Measurements from ENCODE around the gene TNFRSF9. TPM values are rescaled to one million over a fixed set of nuclear protein-coding genes. Genes with fewer than 3 reads are reported as not detected.
"Not testable (repeated sequence)": the region's sequence is repeated elsewhere in the genome, so short reads cannot be mapped to it uniquely, and the experiment has no call there.

TNFRSF9 gene
- total RNA-seq, 2 donors from 2014 or later, result 22.2 to 40.8 TPM

GRCh38 chr1:7943251-7943650, 2.6 kb upstream of the TNFRSF9 start:
- no peaks in the 10 kb centered on the region for H3K9me3 Mint-ChIP-seq
- no peak for ATAC-seq (replicated peaks)
- H3K27ac Mint-ChIP-seq, result peak overlapping the region; percentile 77
- peaks cover 34% of the 10 kb centered on the region for H3K4me1 Mint-ChIP-seq
- peak overlapping the region; percentile 82 for H3K4me3 Mint-ChIP-seq
- H3K27me3 Mint-ChIP-seq, result peaks cover 3% of the 10 kb centered on the region
- H3K36me3 Mint-ChIP-seq (ENCODE audit: low read depth), result peaks cover 16% of the 10 kb centered on the region

GRCh38 chr1:7942214-7942921, 1.7 kb upstream of the TNFRSF9 start:
- peaks cover 36% of the 10 kb centered on the region for H3K4me1 Mint-ChIP-seq
- H3K4me3 Mint-ChIP-seq, result peak overlapping the region; percentile 82
- peaks cover 25% of the 10 kb centered on the region for H3K36me3 Mint-ChIP-seq (ENCODE audit: low read depth)
- H3K27me3 Mint-ChIP-seq, result peaks cover 3% of the 10 kb centered on the region
- ATAC-seq (replicated peaks), result peak; percentile 20
- peak overlapping the region; percentile 77 for H3K27ac Mint-ChIP-seq
- no peaks in the 10 kb centered on the region for H3K9me3 Mint-ChIP-seq

GRCh38 chr1:7941437-7941793, 776 bp upstream of the TNFRSF9 start:
- peaks cover 34% of the 10 kb centered on the region for H3K36me3 Mint-ChIP-seq (ENCODE audit: low read depth)
- peaks cover 3% of the 10 kb centered on the region for H3K27me3 Mint-ChIP-seq
- ATAC-seq (replicated peaks), result no peak
- peak overlapping the region; percentile 77 for H3K27ac Mint-ChIP-seq
- H3K4me1 Mint-ChIP-seq, result peaks cover 36% of the 10 kb centered on the region
- H3K9me3 Mint-ChIP-seq, result no peaks in the 10 kb centered on the region
- peak overlapping the region; percentile 82 for H3K4me3 Mint-ChIP-seq

GRCh38 chr1:7940034-7940433, 605 bp downstream of the TNFRSF9 start:
- H3K27ac Mint-ChIP-seq, result peak overlapping the region; percentile 77
- H3K9me3 Mint-ChIP-seq, result no peaks in the 10 kb centered on the region
- no peak for ATAC-seq (replicated peaks)
- peaks cover 3% of the 10 kb centered on the region for H3K27me3 Mint-ChIP-seq
- H3K36me3 Mint-ChIP-seq (ENCODE audit: low read depth), result peaks cover 48% of the 10 kb centered on the region
- peak overlapping the region; percentile 82 for H3K4me3 Mint-ChIP-seq
- peaks cover 36% of the 10 kb centered on the region for H3K4me1 Mint-ChIP-seq

GRCh38 chr1:7938070-7938469, 2.6 kb downstream of the TNFRSF9 start:
- Mint-ChIP-seq H3K4me3 (peak overlapping the region; percentile 82), H3K27ac (no peak overlapping the region), H3K4me1 (peaks cover 33% of the 10 kb centered on the region)

GRCh38 chr1:7932524-7933138, 8.0 kb downstream of the TNFRSF9 start:
- no peak overlapping the region for H3K27ac Mint-ChIP-seq
- peaks cover 95% of the 10 kb centered on the region for H3K36me3 Mint-ChIP-seq (ENCODE audit: low read depth)

More at GRCh38 chr1:7938070-7938469, 2.6 kb downstream of the TNFRSF9 start:
- Mint-ChIP-seq H3K9me3 (no peaks in the 10 kb centered on the region), H3K27me3 (peaks cover 3% of the 10 kb centered on the region), H3K36me3 (ENCODE audit: low read depth) (peaks cover 68% of the 10 kb centered on the region)
- no peak for ATAC-seq (replicated peaks)

GRCh38 chr1:7931446-7931812, 9.2 kb downstream of the TNFRSF9 start:
- peak overlapping the region; percentile 80 for H3K27ac Mint-ChIP-seq
- H3K9me3 Mint-ChIP-seq, result no peaks in the 10 kb centered on the region
- peaks cover 95% of the 10 kb centered on the region for H3K36me3 Mint-ChIP-seq (ENCODE audit: low read depth)
- H3K4me3 Mint-ChIP-seq, result peak overlapping the region; percentile 67
- H3K4me1 Mint-ChIP-seq, result peaks cover 19% of the 10 kb centered on the region
- peak; percentile 16 for ATAC-seq (replicated peaks)
- H3K27me3 Mint-ChIP-seq, result no peaks in the 10 kb centered on the region

More at GRCh38 chr1:7932524-7933138, 8.0 kb downstream of the TNFRSF9 start:
- Mint-ChIP-seq H3K4me3 (peak overlapping the region; percentile 15), H3K9me3 (no peaks in the 10 kb centered on the region), H3K27me3 (no peaks in the 10 kb centered on the region), H3K4me1 (peaks cover 19% of the 10 kb centered on the region)
- no peak for ATAC-seq (replicated peaks)

GRCh38 chr1:7930645-7931445, 9.8 kb downstream of the TNFRSF9 start:
- Mint-ChIP-seq H3K27ac (peak overlapping the region; percentile 80), H3K4me1 (peaks cover 19% of the 10 kb centered on the region), H3K27me3 (no peaks in the 10 kb centered on the region), H3K36me3 (ENCODE audit: low read depth) (peaks cover 95% of the 10 kb centered on the region), H3K4me3 (peak overlapping the region; percentile 67), H3K9me3 (no peaks in the 10 kb centered on the region)
- ATAC-seq (replicated peaks), result peak; percentile 84

GRCh38 chr1:7929637-7930036, 11.0 kb downstream of the TNFRSF9 start:
- Mint-ChIP-seq H3K36me3 (ENCODE audit: low read depth) (peaks cover 86% of the 10 kb centered on the region), H3K27ac (peak overlapping the region; percentile 51), H3K27me3 (no peaks in the 10 kb centered on the region), H3K4me3 (peak overlapping the region; percentile 67), H3K9me3 (no peaks in the 10 kb centered on the region), H3K4me1 (peaks cover 19% of the 10 kb centered on the region)
- ATAC-seq (replicated peaks), result peak; percentile 61

GRCh38 chr1:7928247-7928646, 12.4 kb downstream of the TNFRSF9 start:
- peaks cover 72% of the 10 kb centered on the region for H3K36me3 Mint-ChIP-seq (ENCODE audit: low read depth)
- no peak overlapping the region for H3K27ac Mint-ChIP-seq
- no peak overlapping the region for H3K4me3 Mint-ChIP-seq
- peaks cover 19% of the 10 kb centered on the region for H3K4me1 Mint-ChIP-seq
- no peaks in the 10 kb centered on the region for H3K27me3 Mint-ChIP-seq
- no peaks in the 10 kb centered on the region for H3K9me3 Mint-ChIP-seq
- no peak for ATAC-seq (replicated peaks)

- not testable (repeated sequence) for H3K27ac Mint-ChIP-seq; H3K4me3 Mint-ChIP-seq; ATAC-seq (replicated peaks); H3K9me3 Mint-ChIP-seq; H3K27me3 Mint-ChIP-seq
- peaks cover 21% of the 10 kb centered on the region for H3K4me1 Mint-ChIP-seq
- peaks cover 65% of the 10 kb centered on the region for H3K36me3 Mint-ChIP-seq (ENCODE audit: low read depth)
These were observed 13.6 kb downstream of the TNFRSF9 start for GRCh38 chr1:7927061-7927460.

- no peak for ATAC-seq (replicated peaks)
- peak overlapping the region; percentile 48 for H3K27ac Mint-ChIP-seq
- peaks cover 45% of the 10 kb centered on the region for H3K36me3 Mint-ChIP-seq (ENCODE audit: low read depth)
- no peaks in the 10 kb centered on the region for H3K27me3 Mint-ChIP-seq
- no peaks in the 10 kb centered on the region for H3K9me3 Mint-ChIP-seq
- H3K4me3 Mint-ChIP-seq, result peak overlapping the region; percentile 24
- peaks cover 14% of the 10 kb centered on the region for H3K4me1 Mint-ChIP-seq
These were observed 18.3 kb downstream of the TNFRSF9 start for GRCh38 chr1:7922301-7922700.

- Mint-ChIP-seq H3K4me1 (peaks cover 14% of the 10 kb centered on the region), H3K27ac (peak overlapping the region; percentile 48), H3K36me3 (ENCODE audit: low read depth) (peaks cover 42% of the 10 kb centered on the region), H3K27me3 (no peaks in the 10 kb centered on the region), H3K4me3 (peak overlapping the region; percentile 24), H3K9me3 (no peaks in the 10 kb centered on the region)
- no peak for ATAC-seq (replicated peaks)
These were observed 18.8 kb downstream of the TNFRSF9 start for GRCh38 chr1:7921796-7922195.

- H3K4me3 Mint-ChIP-seq, result peak overlapping the region; percentile 61
- H3K4me1 Mint-ChIP-seq, result peaks cover 14% of the 10 kb centered on the region
- H3K27me3 Mint-ChIP-seq, result no peaks in the 10 kb centered on the region
- ATAC-seq (replicated peaks), result no peak
- peaks cover 30% of the 10 kb centered on the region for H3K36me3 Mint-ChIP-seq (ENCODE audit: low read depth)
- no peaks in the 10 kb centered on the region for H3K9me3 Mint-ChIP-seq
- peak overlapping the region; percentile 65 for H3K27ac Mint-ChIP-seq
These were observed 20.8 kb downstream of the TNFRSF9 start for GRCh38 chr1:7919880-7920279.
